Measurements from ENCODE around the gene SMAD1.
"Not testable (repeated sequence)": the region's sequence is repeated elsewhere in the genome, so short reads cannot be mapped to it uniquely, and the experiment has no call there.

Gene SMAD1

GRCh38 chr4:145566768-145567167 lies 85.1 kb downstream of the SMAD1 start:
- Histone ChIP-seq H3K79me2 (ENCODE audit: insufficient read depth, low read length) (no peaks in the 10 kb centered on the region), H3K9me2 (replicated peaks; ENCODE audit: low read depth, low read length) (no peaks in the 10 kb centered on the region), H3K9me3 (ENCODE audit: insufficient read depth, low read depth, low read length) (no peaks in the 10 kb centered on the region), H3F3A (ENCODE audit: low read depth) (no peaks in the 10 kb centered on the region), H3K4me2 (ENCODE audit: low read depth, low read length, poor library complexity, severe bottlenecking) (no peak overlapping the region), H3K4me3 (ENCODE audit: low read length, poor library complexity, severe bottlenecking) (no peak overlapping the region), H3K4me1 (ENCODE audit: insufficient read depth, low read length, poor library complexity, severe bottlenecking) (peaks cover 17% of the 10 kb centered on the region), H4K20me1 (ENCODE audit: insufficient read depth, low read length, poor library complexity, severe bottlenecking) (no peaks in the 10 kb centered on the region), H3K36me3 (ENCODE audit: insufficient read depth, low read length) (no peaks in the 10 kb centered on the region), H3K27me3 (ENCODE audit: insufficient read depth, low read length, poor library complexity, severe bottlenecking) (no peaks in the 10 kb centered on the region), H3K9ac (ENCODE audit: low read depth, low read length, poor library complexity, severe bottlenecking) (no peak overlapping the region), H2AFZ (ENCODE audit: low read length) (no peak overlapping the region)
- no peak for TF ChIP-seq EZH2phosphoT487 (IDR thresholded peaks at IDR 0.05; ENCODE audit: borderline replicate concordance)
- TF ChIP-seq, protein P1, sequence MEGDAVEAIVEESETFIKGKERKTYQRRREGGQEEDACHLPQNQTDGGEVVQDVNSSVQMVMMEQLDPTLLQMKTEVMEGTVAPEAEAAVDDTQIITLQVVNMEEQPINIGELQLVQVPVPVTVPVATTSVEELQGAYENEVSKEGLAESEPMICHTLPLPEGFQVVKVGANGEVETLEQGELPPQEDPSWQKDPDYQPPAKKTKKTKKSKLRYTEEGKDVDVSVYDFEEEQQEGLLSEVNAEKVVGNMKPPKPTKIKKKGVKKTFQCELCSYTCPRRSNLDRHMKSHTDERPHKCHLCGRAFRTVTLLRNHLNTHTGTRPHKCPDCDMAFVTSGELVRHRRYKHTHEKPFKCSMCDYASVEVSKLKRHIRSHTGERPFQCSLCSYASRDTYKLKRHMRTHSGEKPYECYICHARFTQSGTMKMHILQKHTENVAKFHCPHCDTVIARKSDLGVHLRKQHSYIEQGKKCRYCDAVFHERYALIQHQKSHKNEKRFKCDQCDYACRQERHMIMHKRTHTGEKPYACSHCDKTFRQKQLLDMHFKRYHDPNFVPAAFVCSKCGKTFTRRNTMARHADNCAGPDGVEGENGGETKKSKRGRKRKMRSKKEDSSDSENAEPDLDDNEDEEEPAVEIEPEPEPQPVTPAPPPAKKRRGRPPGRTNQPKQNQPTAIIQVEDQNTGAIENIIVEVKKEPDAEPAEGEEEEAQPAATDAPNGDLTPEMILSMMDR (conservative IDR thresholded peaks at IDR 0.05; ENCODE audit: low read length) = no peak

DNA sequence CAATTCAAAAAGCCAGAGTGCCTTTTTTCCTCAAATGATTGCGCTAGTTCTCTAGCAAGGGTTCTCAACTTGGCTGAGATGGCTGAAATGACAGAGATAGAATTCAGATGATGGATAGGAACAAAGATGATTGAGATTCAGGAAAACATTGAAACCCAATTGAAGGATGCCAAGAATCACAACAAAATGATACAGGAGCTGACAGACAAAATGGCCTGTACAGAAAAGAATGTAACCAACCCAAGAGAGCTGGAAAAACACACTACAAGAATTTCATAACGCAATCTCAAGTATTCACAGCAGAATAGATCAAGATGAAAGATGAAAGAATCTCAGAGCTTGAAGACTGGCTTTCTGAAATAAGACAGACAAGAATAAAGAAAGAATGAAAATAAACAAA lies 85.9 kb downstream of the SMAD1 start:
- Histone ChIP-seq H2AFZ (ENCODE audit: low read length) (no peak overlapping the region), H3K9me2 (replicated peaks; ENCODE audit: low read depth, low read length) (no peaks in the 10 kb centered on the region), H3K9me3 (ENCODE audit: insufficient read depth, low read depth, low read length) (no peaks in the 10 kb centered on the region), H4K20me1 (ENCODE audit: insufficient read depth, low read length, poor library complexity, severe bottlenecking) (no peaks in the 10 kb centered on the region), H3K79me2 (ENCODE audit: insufficient read depth, low read length) (no peaks in the 10 kb centered on the region), H3K4me1 (ENCODE audit: insufficient read depth, low read length, poor library complexity, severe bottlenecking) (peaks cover 17% of the 10 kb centered on the region), H3F3A (ENCODE audit: low read depth) (no peaks in the 10 kb centered on the region), H3K27me3 (ENCODE audit: insufficient read depth, low read length, poor library complexity, severe bottlenecking) (no peaks in the 10 kb centered on the region), H3K4me2 (ENCODE audit: low read depth, low read length, poor library complexity, severe bottlenecking) (no peak overlapping the region), H3K36me3 (ENCODE audit: insufficient read depth, low read length) (no peaks in the 10 kb centered on the region), H3K9ac (ENCODE audit: low read depth, low read length, poor library complexity, severe bottlenecking) (no peak overlapping the region), H3K4me3 (ENCODE audit: low read length, poor library complexity, severe bottlenecking) (no peak overlapping the region)
- no peak for TF ChIP-seq EZH2phosphoT487 (IDR thresholded peaks at IDR 0.05; ENCODE audit: borderline replicate concordance)
- TF ChIP-seq, protein P1 (conservative IDR thresholded peaks at IDR 0.05; ENCODE audit: low read length) = no peak

DNA sequence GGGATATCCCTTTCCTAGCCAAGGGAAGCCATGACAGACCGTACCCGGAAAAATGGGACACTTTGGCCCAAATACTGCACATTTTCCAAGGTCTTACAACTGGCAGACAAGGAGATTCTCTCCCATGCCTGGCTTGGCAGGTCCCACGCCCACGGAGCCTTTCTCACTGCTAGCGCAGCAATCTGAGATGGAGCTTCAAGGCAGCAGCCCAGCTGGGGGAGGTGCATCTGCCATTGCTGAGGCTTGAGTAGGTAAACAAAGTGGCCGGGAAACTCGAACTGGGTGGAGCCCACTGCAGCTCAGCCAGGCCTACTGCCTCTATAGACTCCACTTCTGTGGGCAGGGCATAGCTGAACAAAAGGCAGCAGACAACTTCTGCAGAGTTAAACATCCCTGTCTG lies 92.9 kb downstream of the SMAD1 start:
- H3K4me2 ChIP-seq (ENCODE audit: low read depth, low read length, poor library complexity, severe bottlenecking); H3K27me3 ChIP-seq (ENCODE audit: insufficient read depth, low read length, poor library complexity, severe bottlenecking); H3F3A ChIP-seq (ENCODE audit: low read depth); H3K4me1 ChIP-seq (ENCODE audit: insufficient read depth, low read length, poor library complexity, severe bottlenecking); H2AFZ ChIP-seq (ENCODE audit: low read length); H3K9ac ChIP-seq (ENCODE audit: low read depth, low read length, poor library complexity, severe bottlenecking); H3K4me3 ChIP-seq (ENCODE audit: low read length, poor library complexity, severe bottlenecking); H3K9me3 ChIP-seq (ENCODE audit: insufficient read depth, low read depth, low read length); H4K20me1 ChIP-seq (ENCODE audit: insufficient read depth, low read length, poor library complexity, severe bottlenecking); H3K36me3 ChIP-seq (ENCODE audit: insufficient read depth, low read length); H3K9me2 ChIP-seq (replicated peaks; ENCODE audit: low read depth, low read length); H3K79me2 ChIP-seq (ENCODE audit: insufficient read depth, low read length): not testable (repeated sequence)

GRCh38 chr4:145580906-145581305 lies 99.3 kb downstream of the SMAD1 start:
- H3K4me2 ChIP-seq (ENCODE audit: low read depth, low read length, poor library complexity, severe bottlenecking) = no peak overlapping the region
- no peak overlapping the region for H2AFZ ChIP-seq (ENCODE audit: low read length)
- no peaks in the 10 kb centered on the region for H3K27me3 ChIP-seq (ENCODE audit: insufficient read depth, low read length, poor library complexity, severe bottlenecking)

More at GRCh38 chr4:145580906-145581305, 99.3 kb downstream of the SMAD1 start:
- H3K4me3 ChIP-seq (ENCODE audit: low read length, poor library complexity, severe bottlenecking) = no peak overlapping the region
- no peaks in the 10 kb centered on the region for H3K4me1 ChIP-seq (ENCODE audit: insufficient read depth, low read length, poor library complexity, severe bottlenecking)
- no peaks in the 10 kb centered on the region for H3K79me2 ChIP-seq (ENCODE audit: insufficient read depth, low read length)
- H4K20me1 ChIP-seq (ENCODE audit: insufficient read depth, low read length, poor library complexity, severe bottlenecking) = no peaks in the 10 kb centered on the region
- TF ChIP-seq, protein P1 (conservative IDR thresholded peaks at IDR 0.05; ENCODE audit: low read length) = no peak
- TF ChIP-seq EZH2phosphoT487 (IDR thresholded peaks at IDR 0.05; ENCODE audit: borderline replicate concordance) = no peak
- no peak overlapping the region for H3K9ac ChIP-seq (ENCODE audit: low read depth, low read length, poor library complexity, severe bottlenecking)
- H3F3A ChIP-seq (ENCODE audit: low read depth) = no peaks in the 10 kb centered on the region
- no peaks in the 10 kb centered on the region for H3K9me2 ChIP-seq (replicated peaks; ENCODE audit: low read depth, low read length)
- H3K36me3 ChIP-seq (ENCODE audit: insufficient read depth, low read length) = no peaks in the 10 kb centered on the region
- no peaks in the 10 kb centered on the region for H3K9me3 ChIP-seq (ENCODE audit: insufficient read depth, low read depth, low read length)
